ENCODE results near the gene FPGS. TPM values are rescaled to one million over a fixed set of nuclear protein-coding genes. Genes with fewer than 3 reads are reported as not detected.

The FPGS gene
- polyA plus RNA-seq, 3 donors = 21.3 to 28.5 (median 25.2) TPM

DNA sequence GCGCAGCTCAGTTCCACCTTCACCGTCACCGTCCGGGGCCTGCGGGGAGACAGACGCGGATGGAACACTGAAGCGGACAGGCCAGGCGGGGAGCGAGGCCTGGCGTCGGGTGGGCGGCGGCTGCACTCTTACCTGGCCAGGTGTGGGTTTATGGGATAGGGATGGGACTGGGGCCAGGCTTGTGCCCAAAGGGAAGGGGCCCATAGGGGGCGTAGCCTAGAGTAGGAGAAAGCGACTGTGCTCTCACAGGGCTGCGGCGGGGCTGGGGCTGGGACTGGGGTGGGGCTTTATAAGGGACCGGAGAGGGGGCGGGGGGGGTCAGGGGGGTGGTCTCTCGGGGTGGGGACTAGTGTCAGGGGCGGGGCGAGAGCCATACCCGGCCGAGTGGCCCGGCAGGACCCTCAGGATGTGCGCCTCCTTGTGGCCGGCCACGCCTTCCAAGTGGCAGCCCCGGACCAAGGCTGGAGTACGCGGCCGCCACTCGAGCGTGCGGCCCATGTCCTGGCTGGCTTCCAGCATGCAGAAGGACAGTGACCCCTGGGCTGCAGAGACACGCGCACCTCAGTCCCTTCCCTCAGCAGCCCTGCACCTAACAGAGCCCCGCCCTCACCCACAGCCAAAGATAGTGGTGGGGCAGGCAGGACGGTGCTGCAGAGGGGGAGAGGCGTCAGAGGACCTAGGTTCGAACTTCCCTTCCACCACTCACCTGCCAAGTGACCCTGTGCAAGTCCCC is 22.8 kb downstream of the FPGS start:
- Histone ChIP-seq H3K9me3 (replicated peaks in 1 of 2; ENCODE audit: control insufficient read depth in 1 of 2, insufficient read depth in 1 of 2, low read length in 2 of 2) (no peaks in the 10 kb centered on the region), H3K27me3 (ENCODE audit: control insufficient read depth in 2 of 2, insufficient read depth in 2 of 2, low read length in 2 of 2) (no peaks in the 10 kb centered on the region), H3K79me2 (ENCODE audit: insufficient read depth, low read length) (no peaks in the 10 kb centered on the region), H3K9ac (ENCODE audit: insufficient read depth, low read length, poor library complexity, severe bottlenecking) (no peak overlapping the region), H3K36me3 (replicated peaks in 1 of 2; ENCODE audit: control insufficient read depth in 1 of 2, insufficient read depth in 2 of 2, low read length in 2 of 2) (peaks cover 33 to 46% of the 10 kb centered on the region in 2 donors), H2AFZ (ENCODE audit: insufficient read depth, low read depth, low read length, poor library complexity, severe bottlenecking) (no peak overlapping the region), H3K4me1 (ENCODE audit: control insufficient read depth in 1 of 2, insufficient read depth in 2 of 2, low read length in 2 of 2) (peaks cover 7 to 12% of the 10 kb centered on the region in 2 donors), H3K4me2 (replicated peaks; ENCODE audit: extremely low read depth, low read length, poor library complexity, severe bottlenecking) (no peak overlapping the region), H4K20me1 (ENCODE audit: insufficient read depth, low read length) (no peaks in the 10 kb centered on the region), H3K27ac (ENCODE audit: low read depth in 1 of 2, low read length in 2 of 2) (no peak overlapping the region), H3K4me3 (replicated peaks in 1 of 3; ENCODE audit: low read depth in 2 of 3, low read length in 3 of 3) (no peak overlapping the region)
- Mint-ChIP-seq H3K4me1 (peaks cover 11% of the 10 kb centered on the region), H3K36me3 (peaks cover 46 to 58% of the 10 kb centered on the region in 2 donors), H3K9me3 (no peaks in the 10 kb centered on the region), H3K27me3 (ENCODE audit: low read depth in 3 of 3) (peaks cover 1 to 3% (median 2%) of the 10 kb centered on the region in 3 donors), H3K4me3 (no peak overlapping the region), H3K27ac (peak overlapping the region in 1 of 7 donors; percentile 35)
- peak; percentile 24 for TF ChIP-seq CTCF (IDR thresholded peaks at IDR 0.05)
- intact Hi-C loops (cut with micrococcal nuclease) = loop anchor here in 1 of 2 donors (5.0 kb wide), 1 partner anchor 37 kb away; no protein-coding TSS in a partner anchor
- no peak for DNase-seq
- 88% methylated on average over 26 of the region's 42 CpGs for WGBS (ENCODE audit: insufficient coverage)

DNA sequence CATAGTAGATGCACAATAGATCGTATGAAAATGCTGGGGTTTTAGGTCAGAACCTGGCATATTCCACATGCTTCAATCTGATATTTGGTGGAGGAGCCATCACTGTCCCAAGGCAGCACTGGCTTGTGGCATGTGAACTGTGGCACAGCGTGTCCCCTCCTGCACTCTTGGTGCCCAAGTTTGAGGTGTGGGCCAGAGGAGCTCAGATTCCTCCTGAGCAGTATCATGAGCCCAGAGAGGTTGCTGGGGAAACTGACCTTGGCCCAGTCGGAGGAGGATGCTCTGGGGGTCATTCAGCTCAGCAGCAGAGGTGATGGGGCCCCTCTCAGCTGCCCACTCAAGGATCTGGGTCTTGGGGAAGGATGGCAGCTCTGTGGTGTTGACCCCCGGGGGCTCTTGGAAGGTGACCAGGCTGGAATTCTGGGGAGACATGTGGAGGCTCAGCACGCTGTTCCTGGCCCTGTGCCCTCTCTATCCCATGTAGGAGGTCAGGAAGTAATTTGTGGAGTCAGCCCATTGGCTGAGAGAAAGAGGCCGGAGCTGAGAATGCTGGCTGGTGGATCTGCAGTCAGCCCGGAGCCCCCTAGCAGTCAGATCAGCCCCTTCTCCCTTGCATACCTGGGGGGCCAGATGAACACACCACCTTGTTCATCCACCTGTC is 23.7 kb downstream of the FPGS start:
- no peak for TF ChIP-seq CTCF (IDR thresholded peaks at IDR 0.05)
- Histone ChIP-seq H3K27me3 (ENCODE audit: control insufficient read depth in 2 of 2, insufficient read depth in 2 of 2, low read length in 2 of 2) (no peaks in the 10 kb centered on the region), H3K9ac (ENCODE audit: insufficient read depth, low read length, poor library complexity, severe bottlenecking) (no peak overlapping the region), H3K4me1 (ENCODE audit: control insufficient read depth in 1 of 2, insufficient read depth in 2 of 2, low read length in 2 of 2) (peaks cover 7 to 12% of the 10 kb centered on the region in 2 donors), H3K79me2 (ENCODE audit: insufficient read depth, low read length) (no peaks in the 10 kb centered on the region), H3K4me2 (replicated peaks; ENCODE audit: extremely low read depth, low read length, poor library complexity, severe bottlenecking) (no peak overlapping the region), H3K36me3 (replicated peaks in 1 of 2; ENCODE audit: control insufficient read depth in 1 of 2, insufficient read depth in 2 of 2, low read length in 2 of 2) (peaks cover 31 to 46% of the 10 kb centered on the region in 2 donors), H3K4me3 (replicated peaks in 1 of 3; ENCODE audit: low read depth in 2 of 3, low read length in 3 of 3) (no peak overlapping the region), H3K9me3 (replicated peaks in 1 of 2; ENCODE audit: control insufficient read depth in 1 of 2, insufficient read depth in 1 of 2, low read length in 2 of 2) (no peaks in the 10 kb centered on the region), H4K20me1 (ENCODE audit: insufficient read depth, low read length) (no peaks in the 10 kb centered on the region), H2AFZ (ENCODE audit: insufficient read depth, low read depth, low read length, poor library complexity, severe bottlenecking) (no peak overlapping the region), H3K27ac (ENCODE audit: low read depth in 1 of 2, low read length in 2 of 2) (no peak overlapping the region)
- H3K27ac Mint-ChIP-seq = peak overlapping the region in 3 of 7 donors; percentile 32 to 50 (median 32)
- H3K27me3 Mint-ChIP-seq (ENCODE audit: low read depth in 3 of 3) = peaks cover 1 to 3% (median 2%) of the 10 kb centered on the region in 3 donors
- DNase-seq = no peak
- H3K9me3 Mint-ChIP-seq = no peaks in the 10 kb centered on the region
- H3K4me1 Mint-ChIP-seq = peaks cover 11% of the 10 kb centered on the region
- peaks cover 43 to 61% of the 10 kb centered on the region in 2 donors for H3K36me3 Mint-ChIP-seq
- intact Hi-C loops (cut with micrococcal nuclease) = loop anchor here in 1 of 2 donors (5.0 kb wide), 1 partner anchor 36 kb away; no protein-coding TSS in a partner anchor
- WGBS (ENCODE audit: insufficient coverage) = 100% methylated on average over 6 of the region's 7 CpGs
- no peak overlapping the region for H3K4me3 Mint-ChIP-seq

Measured in CD14-positive monocyte (primary cell).